Ascending aorta (tissue), 2 donors: ENCODE data around the gene PITHD1. TPM values are rescaled to one million over a fixed set of nuclear protein-coding genes. Genes with fewer than 3 reads are reported as not detected.
"Not testable (repeated sequence)": the region's sequence is repeated elsewhere in the genome, so short reads cannot be mapped to it uniquely, and the experiment has no call there.

ENCODE experiments used
- DNase-seq, 2 donors: peaks; one replicate each; pipeline ENCODE4 v3.0.0-alpha.2; 2019; ENCODE audit warnings: low spot score in 2 of 2
- H3K27ac ChIP-seq, 2 donors: fragments of 200-600 bp; sonication (generic); one replicate each; pipeline ENCODE4 v1.5.1; 2016 to 2017; ENCODE audit warnings: mild to moderate bottlenecking in 1 of 2
- H3K27me3 ChIP-seq: fragments of 200-600 bp; sonication (generic); one replicate; pipeline ENCODE4 v1.5.1; 2017
- H3K36me3 ChIP-seq, 2 donors: fragments of 200-600 bp; sonication (generic); one replicate each; pipeline ENCODE4 v1.5.1; 2016
- H3K4me1 ChIP-seq, 2 donors: fragments of 200-600 bp; sonication (generic); one replicate each; pipeline ENCODE4 v1.5.1; 2016 to 2017; ENCODE audit warnings: mild to moderate bottlenecking in 1 of 2
- H3K4me3 ChIP-seq, 2 donors: fragments of 200-600 bp; sonication (generic); one replicate each; pipeline ENCODE4 v1.5.1; 2016 to 2017; ENCODE audit warnings: mild to moderate bottlenecking in 1 of 2
- H3K9me3 ChIP-seq, 2 donors: fragments of 200-600 bp; sonication (generic); one replicate each; pipeline ENCODE4 v1.5.1; 2016
- intact Hi-C: fragments of 100-400 bp; cut with DNase I; formaldehyde crosslinking; loops from one replicate; pipeline ENCODE4 v1.15.1; 2023
- total RNA-seq: library from RNA; depleted of rRNA; stranded (reverse); fragments of >200 nt; gene quantifications from one replicate; pipeline ENCODE4 v1.1.0, GENCODE V29; 2016
- TF ChIP-seq, protein P1 (sequence below), 3 experiments: fragments of 200-600 bp in 2 of 3; fragments of 450-650 bp in 1 of 3; sonication (generic) in 2 of 3; IDR thresholded peaks; one replicate each; pipeline ENCODE4 v1.5.1; 2016 to 2019; ENCODE audit warnings: antibody characterized with exemption in 3 of 3, mild to moderate bottlenecking in 1 of 3, moderate library complexity in 1 of 3

PITHD1 gene
- total RNA-seq, 1 donor from 2014 or later = 60.1 TPM

DNA sequence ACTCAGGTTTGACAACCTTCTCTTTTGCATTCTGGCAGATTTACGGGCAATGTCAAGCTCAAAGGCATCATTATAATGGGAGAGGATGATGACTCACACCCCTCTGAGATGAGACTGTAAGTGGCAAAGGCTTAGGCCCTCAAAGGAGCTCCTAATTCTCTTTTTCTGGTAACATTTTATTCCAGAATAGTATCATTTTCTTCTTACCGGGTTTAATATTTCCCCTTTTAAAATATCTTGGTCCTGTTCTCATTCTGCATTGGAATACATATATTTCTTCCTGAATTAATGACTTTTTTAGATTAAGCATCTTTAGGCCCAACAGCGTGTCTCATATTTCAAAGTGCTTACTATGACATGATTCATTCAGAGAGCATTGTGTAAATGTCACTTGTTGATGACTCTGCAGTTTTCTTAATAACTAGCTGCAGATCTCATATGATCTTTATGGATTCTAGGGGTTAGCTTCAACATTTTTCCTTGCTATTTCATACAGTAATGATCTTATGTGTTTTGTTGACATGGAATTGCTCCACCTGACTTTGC, 1.7 kb downstream of the PITHD1 start:
- intact Hi-C loops = loop anchor here (10.0 kb wide), 1 partner anchor 245 kb away; no protein-coding TSS in a partner anchor
- no peak overlapping the region for H3K27ac ChIP-seq
- no peak for DNase-seq
- H3K27me3 ChIP-seq = no peaks in the 10 kb centered on the region
- H3K9me3 ChIP-seq = no peaks in the 10 kb centered on the region
- peaks cover 10 to 15% of the 10 kb centered on the region in 2 donors for H3K4me1 ChIP-seq
- H3K4me3 ChIP-seq = peak overlapping the region; percentile 95 to 96
- peaks cover 3 to 17% of the 10 kb centered on the region in 2 donors for H3K36me3 ChIP-seq
- TF ChIP-seq, protein P1, sequence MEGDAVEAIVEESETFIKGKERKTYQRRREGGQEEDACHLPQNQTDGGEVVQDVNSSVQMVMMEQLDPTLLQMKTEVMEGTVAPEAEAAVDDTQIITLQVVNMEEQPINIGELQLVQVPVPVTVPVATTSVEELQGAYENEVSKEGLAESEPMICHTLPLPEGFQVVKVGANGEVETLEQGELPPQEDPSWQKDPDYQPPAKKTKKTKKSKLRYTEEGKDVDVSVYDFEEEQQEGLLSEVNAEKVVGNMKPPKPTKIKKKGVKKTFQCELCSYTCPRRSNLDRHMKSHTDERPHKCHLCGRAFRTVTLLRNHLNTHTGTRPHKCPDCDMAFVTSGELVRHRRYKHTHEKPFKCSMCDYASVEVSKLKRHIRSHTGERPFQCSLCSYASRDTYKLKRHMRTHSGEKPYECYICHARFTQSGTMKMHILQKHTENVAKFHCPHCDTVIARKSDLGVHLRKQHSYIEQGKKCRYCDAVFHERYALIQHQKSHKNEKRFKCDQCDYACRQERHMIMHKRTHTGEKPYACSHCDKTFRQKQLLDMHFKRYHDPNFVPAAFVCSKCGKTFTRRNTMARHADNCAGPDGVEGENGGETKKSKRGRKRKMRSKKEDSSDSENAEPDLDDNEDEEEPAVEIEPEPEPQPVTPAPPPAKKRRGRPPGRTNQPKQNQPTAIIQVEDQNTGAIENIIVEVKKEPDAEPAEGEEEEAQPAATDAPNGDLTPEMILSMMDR (IDR thresholded peaks at IDR 0.05) = no peak

GRCh38 chr1:23783141-23783540, 4.9 kb downstream of the PITHD1 start:
- H3K4me1 ChIP-seq, H3K4me3 ChIP-seq, H3K27ac ChIP-seq, H3K9me3 ChIP-seq, H3K27me3 ChIP-seq, intact Hi-C loops, DNase-seq: not testable (repeated sequence)
- peaks cover 17 to 43% of the 10 kb centered on the region in 2 donors for H3K36me3 ChIP-seq

DNA sequence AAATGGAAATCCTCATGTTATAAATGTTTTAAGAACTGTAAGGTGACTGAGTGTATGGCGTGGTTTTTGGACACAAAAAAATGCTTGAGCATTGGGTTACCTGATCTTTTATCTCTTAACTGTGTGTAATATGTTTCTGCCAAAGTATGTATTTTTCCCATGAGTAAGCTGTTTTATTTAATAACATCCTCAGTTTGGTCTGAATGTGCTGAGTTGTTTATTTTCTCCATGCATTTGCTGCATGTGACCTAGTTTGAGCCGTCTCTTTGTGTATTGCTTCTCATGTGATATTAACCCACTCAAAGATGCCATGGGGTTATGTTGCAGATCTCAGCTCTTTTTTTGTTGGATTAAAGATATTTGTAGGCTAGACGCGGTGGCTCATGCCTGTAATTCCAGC, 6.6 kb downstream of the PITHD1 start:
- Histone ChIP-seq H3K4me3 (no peak overlapping the region), H3K4me1 (no peaks in the 10 kb centered on the region), H3K27ac (no peak overlapping the region), H3K27me3 (no peaks in the 10 kb centered on the region), H3K36me3 (peaks cover 17 to 43% of the 10 kb centered on the region in 2 donors), H3K9me3 (no peaks in the 10 kb centered on the region)
- DNase-seq = no peak
- intact Hi-C loops = no loop called here
- TF ChIP-seq, protein P1 (IDR thresholded peaks at IDR 0.05) = no peak

DNA sequence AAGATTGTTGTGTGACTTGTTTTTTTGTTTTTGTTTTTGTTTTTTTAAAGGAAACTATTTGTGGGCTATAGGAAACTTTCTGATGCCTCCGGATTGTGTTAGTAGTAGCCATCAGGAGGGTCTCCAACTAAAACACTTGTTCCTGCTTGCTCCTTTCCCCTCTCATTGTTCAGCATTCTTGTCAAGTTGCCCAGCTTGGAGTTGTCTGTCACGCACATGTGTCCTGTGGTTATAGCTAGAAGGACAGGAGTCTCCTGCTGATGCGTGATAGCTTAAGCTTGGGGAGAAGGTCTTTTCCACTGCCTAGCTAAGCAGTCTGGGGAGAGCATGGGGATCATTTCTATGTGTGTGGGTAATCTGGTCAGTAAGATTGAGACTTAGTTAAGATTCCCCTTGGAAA, 9.5 kb downstream of the PITHD1 start:
- Histone ChIP-seq H3K36me3 (peaks cover 14 to 40% of the 10 kb centered on the region in 2 donors), H3K9me3 (no peaks in the 10 kb centered on the region), H3K27me3 (no peaks in the 10 kb centered on the region)

DNA sequence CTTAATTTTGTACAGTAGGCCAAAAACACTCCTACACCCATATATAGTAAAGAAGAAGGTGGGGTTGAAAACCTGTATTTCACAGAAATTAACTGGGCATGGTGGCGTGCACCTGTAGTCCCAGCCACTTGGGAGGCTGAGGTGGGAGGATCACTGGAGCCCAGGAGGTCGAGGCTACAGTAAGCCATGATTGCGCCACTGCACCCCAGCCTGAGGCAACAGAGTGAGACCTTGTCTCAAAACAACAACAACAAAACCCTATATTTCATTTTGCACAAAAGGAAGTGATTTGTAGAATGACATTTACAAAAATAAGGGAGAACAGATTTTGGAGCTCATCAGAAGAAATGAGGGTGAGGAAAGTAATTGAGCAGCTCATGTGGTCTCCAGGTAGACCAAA, 10.5 kb downstream of the PITHD1 start:
- H3K4me3 ChIP-seq = no peak overlapping the region
- peaks cover 9 to 19% of the 10 kb centered on the region in 2 donors for H3K4me1 ChIP-seq
- H3K27ac ChIP-seq = no peak overlapping the region
- no peak for DNase-seq
- no peaks in the 10 kb centered on the region for H3K9me3 ChIP-seq
- no peaks in the 10 kb centered on the region for H3K27me3 ChIP-seq
- TF ChIP-seq, protein P1 (IDR thresholded peaks at IDR 0.05) = no peak
- intact Hi-C loops = no loop called here
- H3K36me3 ChIP-seq = peaks cover 22 to 43% of the 10 kb centered on the region in 2 donors

More for the DNA sequence above, 9.5 kb downstream of the PITHD1 start:
- no peak overlapping the region for H3K4me3 ChIP-seq
- intact Hi-C loops = no loop called here
- DNase-seq = no peak
- H3K4me1 ChIP-seq = peaks cover 9 to 19% of the 10 kb centered on the region in 2 donors
- TF ChIP-seq, protein P1 (IDR thresholded peaks at IDR 0.05) = no peak
- H3K27ac ChIP-seq = no peak overlapping the region

DNA sequence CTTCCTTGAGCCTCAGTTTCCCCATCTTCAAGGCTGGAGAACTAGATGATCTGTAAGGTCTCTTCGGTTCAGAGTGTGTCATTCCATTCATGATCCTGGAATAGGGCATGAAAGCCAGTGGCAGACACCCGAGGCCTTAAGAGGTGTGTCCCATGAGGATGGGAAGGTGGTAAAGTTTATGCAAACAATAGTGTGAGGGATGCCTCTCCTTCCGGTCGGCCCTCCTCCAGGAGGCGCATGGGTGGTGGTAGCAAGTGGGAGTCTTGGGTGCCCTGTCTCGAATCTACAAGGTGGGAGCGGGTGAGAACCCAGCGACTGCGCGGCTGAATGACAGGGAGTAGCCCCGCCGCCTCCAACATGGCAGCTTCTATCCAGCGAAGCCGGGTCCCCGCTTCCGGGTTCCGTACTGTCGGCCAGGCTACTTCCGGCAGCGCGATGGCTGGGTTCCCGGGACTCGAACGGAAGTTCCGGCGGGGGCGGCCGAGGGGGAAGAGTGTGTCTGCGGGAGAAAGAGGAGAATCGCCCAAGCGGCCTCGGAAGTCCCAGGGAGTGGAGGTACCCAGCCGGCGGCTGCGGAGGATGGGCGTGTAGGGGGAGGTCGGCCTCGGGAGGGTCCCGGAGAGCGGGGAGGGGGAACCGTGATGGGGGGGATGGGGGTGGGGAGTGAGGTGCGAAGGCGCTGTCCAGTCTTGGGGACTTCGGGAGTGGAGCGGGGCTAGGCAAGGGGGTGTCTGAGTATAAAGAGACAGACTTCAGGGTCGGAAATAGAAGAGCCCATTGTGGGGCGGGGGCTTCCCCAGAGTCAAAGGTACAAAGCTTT, 12.7 kb downstream of the PITHD1 start, which contains the start of gene LYPLA2:
LYPLA2 (plus strand) TSS at position 450 of the 820 bp plus-strand sequence. CDS start 1,538 bp downstream, outside the sequence.
- Histone ChIP-seq H3K9me3 (no peaks in the 10 kb centered on the region), H3K36me3 (peaks cover 30 to 43% of the 10 kb centered on the region in 2 donors), H3K27me3 (no peaks in the 10 kb centered on the region), H3K27ac (peak within 1 kb of the TSS; percentile 60 to 74), H3K4me3 (peak within 1 kb of the TSS; percentile 61 to 80), H3K4me1 (peaks cover 9 to 19% of the 10 kb centered on the region in 2 donors)
- peak; percentile 77 to 97 for DNase-seq
- intact Hi-C loops = loop anchor here (1.0 kb wide), 1 partner anchor 9 kb away; the partner anchor contains the start of gene GALE
- TF ChIP-seq, protein P1 (IDR thresholded peaks at IDR 0.05) = no peak
